Ovary (tissue), 3 donors: ENCODE measurements around the gene CPLX3.

Source experiments
- CTCF ChIP-seq, 3 donors: fragments of 450-650 bp in 2 of 3; fragments of 200-600 bp in 1 of 3; IDR thresholded peaks; one replicate each; pipeline versions ENCODE4 v1.5.1 to v1.8.0; 2016 to 2022; ENCODE audit warnings: antibody characterized with exemption in 3 of 3, mild to moderate bottlenecking in 1 of 3
- EP300 ChIP-seq: sonication (generic); formaldehyde crosslinking; IDR thresholded peaks from one replicate; pipeline ENCODE4 v1.6.1; 2017; ENCODE audit warnings: antibody characterized with exemption
- POLR2A ChIP-seq: fragments of 450-650 bp; IDR thresholded peaks from one replicate; pipeline ENCODE4 v1.6.1; 2017; ENCODE audit warnings: antibody characterized with exemption, mild to moderate bottlenecking, moderate library complexity
- donor health status: DM: no; HTN: no; CAD: no.

GRCh38 chr15:74809242-74809641, 17.2 kb upstream of the CPLX3 start:
- TF ChIP-seq POLR2A (no peak), CTCF (IDR thresholded peaks at IDR 0.05) (no peak), EP300 (no peak)
